GM12878 (cell line): ENCODE measurements around the gene TRDMT1. TPM values are rescaled to one million over a fixed set of nuclear protein-coding genes. Genes with fewer than 3 reads are reported as not detected.

Source experiments
- ASH2L ChIP-seq: fragments of 300-600, 200-600 bp; sonication (generic); IDR thresholded peaks from 2 replicates; pipeline ENCODE4 v1.6.1; 2017; ENCODE audit warnings: low read depth, mild to moderate bottlenecking, borderline replicate concordance
- ATF2 ChIP-seq: IDR thresholded peaks from 2 replicates; pipeline ENCODE4 v1.6.1; 2012; ENCODE audit warnings: low read length, inconsistent platforms
- CBX3 ChIP-seq: fragments of 200-600 bp; sonication (generic); IDR thresholded peaks from 2 replicates; pipeline ENCODE4 v1.6.1; 2016; ENCODE audit warnings: low read depth, borderline replicate concordance
- CHD2 ChIP-seq: IDR thresholded peaks from 2 replicates; pipeline ENCODE4 v1.6.1; 2011; ENCODE audit warnings: low read depth, low read length, improper control_type of control experiment, borderline replicate concordance
- JUNB ChIP-seq: IDR thresholded peaks from 2 replicates; pipeline ENCODE4 v1.6.1; 2016; ENCODE audit warnings: antibody characterized with exemption, mild to moderate bottlenecking
- KDM1A ChIP-seq: fragments of 200-600 bp; sonication (generic); IDR thresholded peaks from 2 replicates; pipeline ENCODE4 v1.6.1; 2016; ENCODE audit warnings: borderline replicate concordance
- MEF2A ChIP-seq: IDR thresholded peaks from 2 replicates; pipeline ENCODE4 v1.6.1; 2011; ENCODE audit warnings: low read depth, mild to moderate bottlenecking, low read length, moderate library complexity; ENCODE audit not compliant: insufficient read depth
- POLR2AphosphoS2 ChIP-seq: IDR thresholded peaks from 2 replicates; pipeline ENCODE4 v1.6.1; 2011; ENCODE audit warnings: low read depth, mild to moderate bottlenecking, low read length, improper control_type of control experiment, moderate library complexity
- RCOR1 ChIP-seq: conservative IDR thresholded peaks from 2 replicates; pipeline ENCODE4 v1.6.1; 2012; ENCODE audit warnings: low read depth, low read length, improper control_type of control experiment
- REST ChIP-seq: IDR thresholded peaks from 2 replicates; pipeline ENCODE4 v1.6.1; 2012; ENCODE audit warnings: mild to moderate bottlenecking, low read depth, low read length
- SMC3 ChIP-seq: IDR thresholded peaks from 2 replicates; pipeline ENCODE4 v1.6.1; 2011; ENCODE audit warnings: low read length, improper control_type of control experiment, borderline replicate concordance
- USF1 ChIP-seq: IDR thresholded peaks from 2 replicates; pipeline ENCODE4 v1.6.1; 2011; ENCODE audit warnings: borderline replicate concordance, low read depth, mild to moderate bottlenecking, moderate library complexity, mixed read lengths, low read length; ENCODE audit not compliant: insufficient read depth; ENCODE audit errors: extremely low read length
- YY1 ChIP-seq: IDR thresholded peaks from 2 replicates; pipeline ENCODE4 v1.6.1; 2011; ENCODE audit warnings: low read depth, mild to moderate bottlenecking, low read length
- ZBTB4 ChIP-seq: fragments of 450-650 bp; formaldehyde crosslinking; IDR thresholded peaks from 2 replicates; pipeline ENCODE4 v1.4.0; 2022; ENCODE audit warnings: mild to moderate bottlenecking, moderate library complexity
- ZNF24 ChIP-seq: fragments of 450-650 bp; IDR thresholded peaks from 2 replicates; pipeline ENCODE4 v1.6.1; 2017; ENCODE audit warnings: antibody characterized with exemption, mild to moderate bottlenecking
- polyA plus RNA-seq, 11 experiments: library from polyadenylated mRNA; depleted of rRNA in 4 of 11; unstranded in 6 of 11; stranded (reverse) in 5 of 11; fragments of >200 nt; fragmentation: Nextera tagmentation in 4 of 11; fragmentation: Illumina TruSeq in 1 of 11; extraction: Ambion mirVana in 4 of 11; extraction: Trizol in 1 of 11; gene quantifications; 1 replicate in 1 of 11; 2 replicates in 10 of 11; pipeline versions ENCODE4 v1.2.1 to v1.2.3, GENCODE V29; 2011 to 2016; ENCODE audit warnings: inconsistent platforms in 2 of 11, missing spikeins in 2 of 11, low read depth in 1 of 11
- total RNA-seq, 4 experiments: library from RNA; depleted of rRNA in 3 of 4; stranded (reverse); fragments of >200 nt in 3 of 4; fragmentation: Illumina TruSeq in 1 of 4; extraction: Trizol in 1 of 4; gene quantifications; 2 replicates each; pipeline versions ENCODE4 v1.2.1 to v1.2.3, GENCODE V29; 2013 to 2021
- TF ChIP-seq, protein P1 (sequence below): fragments of 450-650 bp; IDR thresholded peaks from 2 replicates; pipeline ENCODE4 v1.6.1; 2017; ENCODE audit warnings: antibody characterized with exemption, mild to moderate bottlenecking, moderate library complexity

TRDMT1 gene
- total and polyA plus RNA-seq, 10 of the 15 experiments (the other 5 are each of a cell fraction or from before 2014, with no cell fraction given) = 2.3 to 9.7 (median 4.6) TPM

DNA sequence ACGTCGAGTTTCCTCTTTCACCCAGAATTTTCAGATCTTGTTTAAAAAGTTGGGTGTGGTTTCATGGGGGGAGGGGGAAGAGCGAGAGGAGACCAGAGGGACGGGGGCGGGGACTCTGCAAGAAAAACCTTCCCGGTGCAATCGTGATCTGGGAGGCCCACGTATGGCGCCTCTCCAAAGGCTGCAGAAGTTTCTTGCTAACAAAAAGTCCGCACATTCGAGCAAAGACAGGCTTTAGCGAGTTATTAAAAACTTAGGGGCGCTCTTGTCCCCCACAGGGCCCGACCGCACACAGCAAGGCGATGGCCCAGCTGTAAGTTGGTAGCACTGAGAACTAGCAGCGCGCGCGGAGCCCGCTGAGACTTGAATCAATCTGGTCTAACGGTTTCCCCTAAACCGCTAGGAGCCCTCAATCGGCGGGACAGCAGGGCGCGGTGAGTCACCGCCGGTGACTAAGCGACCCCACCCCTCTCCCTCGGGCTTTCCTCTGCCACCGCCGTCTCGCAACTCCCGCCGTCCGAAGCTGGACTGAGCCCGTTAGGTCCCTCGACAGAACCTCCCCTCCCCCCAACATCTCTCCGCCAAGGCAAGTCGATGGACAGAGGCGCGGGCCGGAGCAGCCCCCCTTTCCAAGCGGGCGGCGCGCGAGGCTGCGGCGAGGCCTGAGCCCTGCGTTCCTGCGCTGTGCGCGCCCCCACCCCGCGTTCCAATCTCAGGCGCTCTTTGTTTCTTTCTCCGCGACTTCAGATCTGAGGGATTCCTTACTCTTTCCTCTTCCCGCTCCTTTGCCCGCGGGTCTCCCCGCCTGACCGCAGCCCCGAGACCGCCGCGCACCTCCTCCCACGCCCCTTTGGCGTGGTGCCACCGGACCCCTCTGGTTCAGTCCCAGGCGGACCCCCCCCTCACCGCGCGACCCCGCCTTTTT lies 26.9 kb upstream of the TRDMT1 start, which contains the start of gene VIM (continued):
- TF ChIP-seq, protein P1, sequence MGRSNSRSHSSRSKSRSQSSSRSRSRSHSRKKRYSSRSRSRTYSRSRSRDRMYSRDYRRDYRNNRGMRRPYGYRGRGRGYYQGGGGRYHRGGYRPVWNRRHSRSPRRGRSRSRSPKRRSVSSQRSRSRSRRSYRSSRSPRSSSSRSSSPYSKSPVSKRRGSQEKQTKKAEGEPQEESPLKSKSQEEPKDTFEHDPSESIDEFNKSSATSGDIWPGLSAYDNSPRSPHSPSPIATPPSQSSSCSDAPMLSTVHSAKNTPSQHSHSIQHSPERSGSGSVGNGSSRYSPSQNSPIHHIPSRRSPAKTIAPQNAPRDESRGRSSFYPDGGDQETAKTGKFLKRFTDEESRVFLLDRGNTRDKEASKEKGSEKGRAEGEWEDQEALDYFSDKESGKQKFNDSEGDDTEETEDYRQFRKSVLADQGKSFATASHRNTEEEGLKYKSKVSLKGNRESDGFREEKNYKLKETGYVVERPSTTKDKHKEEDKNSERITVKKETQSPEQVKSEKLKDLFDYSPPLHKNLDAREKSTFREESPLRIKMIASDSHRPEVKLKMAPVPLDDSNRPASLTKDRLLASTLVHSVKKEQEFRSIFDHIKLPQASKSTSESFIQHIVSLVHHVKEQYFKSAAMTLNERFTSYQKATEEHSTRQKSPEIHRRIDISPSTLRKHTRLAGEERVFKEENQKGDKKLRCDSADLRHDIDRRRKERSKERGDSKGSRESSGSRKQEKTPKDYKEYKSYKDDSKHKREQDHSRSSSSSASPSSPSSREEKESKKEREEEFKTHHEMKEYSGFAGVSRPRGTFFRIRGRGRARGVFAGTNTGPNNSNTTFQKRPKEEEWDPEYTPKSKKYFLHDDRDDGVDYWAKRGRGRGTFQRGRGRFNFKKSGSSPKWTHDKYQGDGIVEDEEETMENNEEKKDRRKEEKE = no peak
- TF ChIP-seq ATF2 = no peak
- no peak for TF ChIP-seq JUNB
- 0 out of 2 replicates have a peak, but pooled peaks have one; percentile 40 for TF ChIP-seq RCOR1
- TF ChIP-seq ZBTB4 (CRISPR knock-in tag) = no peak
- TF ChIP-seq ZNF24 = no peak
- 0 out of 2 replicates have a peak, but pooled peaks have one; percentile 18 for TF ChIP-seq MEF2A
- TF ChIP-seq YY1 = no peak
- TF ChIP-seq POLR2AphosphoS2 = peak; percentile 63; the same call in 1 of the 2 replicates
- no peak for TF ChIP-seq REST
- no peak for TF ChIP-seq KDM1A
- TF ChIP-seq USF1 = no peak
- no peak for TF ChIP-seq SMC3
- TF ChIP-seq CBX3 = no peak
- TF ChIP-seq ASH2L = no peak
- TF ChIP-seq CHD2 = peak; percentile 29; the same call in 1 of the 2 replicates
